ENCODE data around the gene EXOC4.

The EXOC4 gene

GRCh38 chr7:133784486-133785001, 531.7 kb downstream of the EXOC4 start:
- no peak for DNase-seq (ENCODE audit: extremely low spot score)
- ChIA-PET POLR2A (no interaction called here), CTCF (interaction anchor here (0.7 to 1.5 kb wide), 3 partner anchors 9 to 15 kb away, joined by 3 to 4 read pairs (median 3); no protein-coding TSS in a partner anchor)
- no peak for TF ChIP-seq CTCF (IDR thresholded peaks at IDR 0.05; ENCODE audit: control extremely low read depth, extremely low read depth, low read depth, missing control alignments)

- ChIA-PET CTCF (no interaction called here), POLR2A (no interaction called here)
- DNase-seq (ENCODE audit: extremely low spot score), result no peak
- TF ChIP-seq CTCF (IDR thresholded peaks at IDR 0.05; ENCODE audit: control extremely low read depth, extremely low read depth, low read depth, missing control alignments), result no peak
Observed at GRCh38 chr7:133786401-133786937, 533.6 kb downstream of the EXOC4 start.

GRCh38 chr7:133789974-133790373, 537.1 kb downstream of the EXOC4 start:
- TF ChIP-seq CTCF (IDR thresholded peaks at IDR 0.05; ENCODE audit: control extremely low read depth, extremely low read depth, low read depth, missing control alignments), result no peak
- no peak for DNase-seq (ENCODE audit: extremely low spot score)
- POLR2A ChIA-PET, result no interaction called here
- CTCF ChIA-PET, result interaction anchor here (1.0 kb wide), 1 partner anchor 19 kb away, joined by 3 read pairs; no protein-coding TSS in a partner anchor

- no peak for TF ChIP-seq CTCF (IDR thresholded peaks at IDR 0.05; ENCODE audit: control extremely low read depth, extremely low read depth, low read depth, missing control alignments)
- CTCF ChIA-PET, result no interaction called here
- DNase-seq (ENCODE audit: extremely low spot score), result no peak
- POLR2A ChIA-PET, result no interaction called here
Observed at GRCh38 chr7:133790911-133791310, 538.0 kb downstream of the EXOC4 start.

- TF ChIP-seq CTCF (IDR thresholded peaks at IDR 0.05; ENCODE audit: control extremely low read depth, extremely low read depth, low read depth, missing control alignments), result no peak
- POLR2A ChIA-PET, result no interaction called here
Observed at GRCh38 chr7:133794479-133794878, 541.6 kb downstream of the EXOC4 start.

GRCh38 chr7:133795068-133795665, 542.3 kb downstream of the EXOC4 start:
- DNase-seq (ENCODE audit: extremely low spot score), result no peak
- ChIA-PET CTCF (no interaction called here), POLR2A (no interaction called here)
- no peak for TF ChIP-seq CTCF (IDR thresholded peaks at IDR 0.05; ENCODE audit: control extremely low read depth, extremely low read depth, low read depth, missing control alignments)

More at GRCh38 chr7:133794479-133794878, 541.6 kb downstream of the EXOC4 start:
- DNase-seq (ENCODE audit: extremely low spot score), result no peak
- CTCF ChIA-PET, result no interaction called here

Measured in GM10248 (cell line).